ENCODE measurements around the gene PKIG. TPM values are rescaled to one million over a fixed set of nuclear protein-coding genes. Genes with fewer than 3 reads are reported as not detected.

PKIG gene
- total and polyA plus RNA-seq, 2 of the 8 experiments (the other 6 are each of a cell fraction or from before 2014, with no cell fraction given), result 26.7 to 34.3 TPM

DNA sequence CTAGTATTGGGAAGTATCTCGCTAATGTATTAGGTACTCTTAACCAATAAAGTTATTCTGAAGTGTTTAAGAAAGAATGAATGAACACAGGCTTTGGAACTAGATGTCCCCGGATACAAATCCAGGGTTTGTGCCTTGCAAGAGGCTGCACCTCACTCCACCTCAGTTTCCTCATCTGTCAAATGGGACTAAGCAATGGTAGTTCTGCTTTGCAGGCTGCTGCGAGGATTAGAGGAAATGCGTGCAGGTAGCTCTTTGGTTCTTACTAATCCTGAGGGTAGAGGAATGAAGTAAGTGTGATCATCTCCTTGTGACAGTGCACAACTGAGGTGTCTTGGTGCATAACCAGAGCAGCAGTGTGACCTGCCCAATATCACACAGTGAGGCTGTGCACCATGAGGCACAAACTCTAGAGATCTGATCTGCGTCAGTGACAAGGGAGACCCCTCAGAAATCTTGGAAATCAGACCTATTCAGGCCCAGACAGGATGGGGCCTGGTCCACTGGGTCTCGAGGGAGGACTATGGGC is 42.4 kb downstream of the PKIG start:
- Histone ChIP-seq H2BK20ac (ENCODE audit: low read length) (no peak overlapping the region), H2AFZ (ENCODE audit: low read length) (no peak overlapping the region), H3K36me3 (ENCODE audit: control insufficient read depth in 2 of 4, insufficient read depth in 4 of 4, low read length in 3 of 4) (peaks cover 2 to 8% (median 4%) of the 10 kb centered on the region in 4 experiments; a peak in 5 of 8 replicates), H3K18ac (ENCODE audit: extremely low read depth, low read length) (no peak overlapping the region), H2BK120ac (replicated peaks; ENCODE audit: low read depth, low read length) (no peak overlapping the region), H2BK15ac (ENCODE audit: low read length) (no peak overlapping the region), H4K5ac (ENCODE audit: insufficient read length, low read depth, low read length) (no peak overlapping the region), H4K20me1 (replicated peaks in 1 of 2; ENCODE audit: control insufficient read depth in 1 of 2, insufficient read depth in 2 of 2, low read length in 2 of 2) (peaks cover 0 to 7% of the 10 kb centered on the region in 2 experiments), H3K9ac (replicated peaks in 1 of 4; ENCODE audit: extremely low read depth in 1 of 4, low read depth in 3 of 4, low read length in 3 of 4) (no peak overlapping the region), H3K79me1 (ENCODE audit: low read depth, low read length) (no peaks in the 10 kb centered on the region; the same call in 1 of the 2 replicates), H3K23me2 (ENCODE audit: low read depth, low read length) (no peaks in the 10 kb centered on the region), H3K4me1 (replicated peaks in 1 of 4; ENCODE audit: control insufficient read depth in 3 of 4, insufficient read depth in 4 of 4, low read length in 3 of 4) (peaks cover 0 to 3% (median 0%) of the 10 kb centered on the region in 4 experiments; a peak in 3 of 7 replicates), H2AK5ac (ENCODE audit: low read depth, low read length) (no peak overlapping the region), H3K4me2 (ENCODE audit: insufficient read depth in 1 of 2, low read depth in 2 of 2, low read length in 2 of 2) (no peak overlapping the region), H3K79me2 (ENCODE audit: control insufficient read depth in 1 of 2, insufficient read depth in 2 of 2, low read length in 2 of 2) (no peaks in the 10 kb centered on the region), H3K56ac (replicated peaks; ENCODE audit: insufficient read length, low read depth, low read length) (no peak overlapping the region), H3K27ac (ENCODE audit: low read depth, low read length) (no peak overlapping the region), H3K23ac (ENCODE audit: insufficient read length) (no peak overlapping the region), H4K91ac (replicated peaks; ENCODE audit: insufficient read length, low read length) (no peak overlapping the region), H3K9me3 (ENCODE audit: insufficient read depth in 2 of 2, low read depth in 1 of 2, low read length in 1 of 2) (no peaks in the 10 kb centered on the region), H3K4ac (replicated peaks; ENCODE audit: insufficient read length, low read depth, low read length) (no peak overlapping the region), H3K4me3 (ENCODE audit: extremely low read depth in 1 of 4, insufficient read depth in 2 of 4, low read depth in 3 of 4, low read length in 4 of 4) (no peak overlapping the region), H2BK5ac (ENCODE audit: low read depth, low read length) (no peak overlapping the region), H3K14ac (ENCODE audit: insufficient read length) (no peak overlapping the region), H4K8ac (ENCODE audit: extremely low read depth, insufficient read depth, low read length) (no peak overlapping the region), H3K27me3 (replicated peaks in 1 of 4; ENCODE audit: control insufficient read depth in 3 of 4, extremely low read depth in 1 of 4, insufficient read depth in 3 of 4, low read length in 3 of 4) (no peaks in the 10 kb centered on the region), H2BK12ac (ENCODE audit: low read depth, low read length) (no peak overlapping the region)
- FAIRE-seq (no peak), DNase-seq (ENCODE audit: low read depth in 1 of 2, low spot score in 2 of 2) (no peak)
- ChIA-PET CTCF (ENCODE audit: partially characterized antibody) (interaction anchor here (0.7 to 1.0 kb wide), 2 partner anchors 27 to 60 kb away, joined by 3 read pairs; no protein-coding TSS in a partner anchor), POLR2A (ENCODE audit: partially characterized antibody) (interaction anchor here (0.6 to 1.9 kb wide), 3 partner anchors 8 to 16 kb away, joined by 4 to 6 read pairs (median 4); no protein-coding TSS in a partner anchor)
- 85% methylated on average over 6 of the region's 6 CpGs; no CpG with 5 or more reads in 1 of the 2 experiments for WGBS, 2 experiments (ENCODE audit: extremely low coverage in 1 of 2, insufficient coverage in 1 of 2, insufficient read length in 1 of 2, insufficient replicate concordance in 2 of 2, low coverage in 1 of 2, low lambda C conversion rate in 2 of 2, missing lambda C conversion rate in 1 of 2)
- no peak for TF ChIP-seq CBX5 (IDR thresholded peaks at IDR 0.05; ENCODE audit: low read depth, low read length)
- no peak for TF ChIP-seq CBX8 (IDR thresholded peaks at IDR 0.05; ENCODE audit: borderline replicate concordance, low read depth, low read length)
- TF ChIP-seq BCL11A (IDR thresholded peaks at IDR 0.05; ENCODE audit: low read depth in 2 of 2, low read length in 2 of 2), result no peak
- no peak for TF ChIP-seq TAF1 (IDR thresholded peaks at IDR 0.05; ENCODE audit: low read depth, low read length)
- TF ChIP-seq POLR2AphosphoS5 (IDR thresholded peaks at IDR 0.05; ENCODE audit: low read depth, low read length), result no peak
- TF ChIP-seq BRCA1 (IDR thresholded peaks at IDR 0.05; ENCODE audit: low read depth, low read length), result no peak
- no peak for TF ChIP-seq NRF1 (IDR thresholded peaks at IDR 0.05; ENCODE audit: low read depth, low read length)
- TF ChIP-seq POLR2A (IDR thresholded peaks at IDR 0.05; ENCODE audit: control extremely low read depth in 1 of 2, low read depth in 2 of 2, low read length in 2 of 2), result no peak
- TF ChIP-seq CREB1 (IDR thresholded peaks at IDR 0.05), result no peak
- no peak for TF ChIP-seq SIN3A (conservative IDR thresholded peaks at IDR 0.05 in 1 of 2, IDR thresholded peaks at IDR 0.05 in 1 of 2; ENCODE audit: low read depth in 1 of 2, low read length in 2 of 2)
- TF ChIP-seq TCF12 (IDR thresholded peaks at IDR 0.05; ENCODE audit: low read depth, low read length), result no peak
